Body of pancreas (tissue), 4 donors: ENCODE measurements around the gene VDAC2. TPM values are rescaled to one million over a fixed set of nuclear protein-coding genes. Genes with fewer than 3 reads are reported as not detected.

Experiments
- ATAC-seq: fragments of 150-250 bp; one replicate; pipeline ENCODE4 v1.9.1; 2016
- DNase-seq, 4 donors: peaks; one replicate each; pipeline ENCODE4 v3.0.0-alpha.2; 2019
- H3K27ac ChIP-seq, 4 donors: fragments of 200-600 bp; sonication (generic); 1 replicate in 3 of 4; 2 replicates in 1 of 4; pipeline versions ENCODE4 v1.5.1 to v1.6.1; 2016 to 2019; ENCODE audit warnings: mild to moderate bottlenecking in 1 of 4, mixed read lengths in 1 of 4, moderate library complexity in 1 of 4
- H3K27me3 ChIP-seq, 2 donors: fragments of 200-600 bp; sonication (generic); one replicate each; pipeline ENCODE4 v1.6.0; 2016; ENCODE audit warnings: mild to moderate bottlenecking in 1 of 2
- H3K36me3 ChIP-seq, 2 donors: fragments of 200-600 bp; sonication (generic); replicated peaks in 1 of 2; 2 replicates each; pipeline ENCODE4 v1.5.1; 2016; ENCODE audit warnings: low read depth in 2 of 2; ENCODE audit not compliant: insufficient read depth in 1 of 2
- H3K4me1 ChIP-seq: fragments of 200-600 bp; sonication (generic); one replicate; pipeline ENCODE4 v1.6.0; 2016
- H3K4me3 ChIP-seq, 2 donors: fragments of 200-600 bp; sonication (generic); 1 replicate in 1 of 2; 2 replicates in 1 of 2; pipeline ENCODE4 v1.5.1; 2016 to 2019
- H3K9me3 ChIP-seq, 3 donors: fragments of 200-600 bp; sonication (generic); 1 replicate in 2 of 3; 2 replicates in 1 of 3; pipeline ENCODE4 v1.5.1; 2016
- CTCF ChIP-seq, 7 experiments: fragments of 450-650 bp in 4 of 7; fragments of 200-600 bp in 3 of 7; sonication (generic) in 3 of 7; IDR thresholded peaks; one replicate each; pipeline ENCODE4 v1.5.1; 2016 to 2019; ENCODE audit warnings: antibody characterized with exemption in 7 of 7
- POLR2A ChIP-seq, 3 donors: fragments of 450-650 bp; IDR thresholded peaks; one replicate each; pipeline ENCODE4 v1.6.1; 2016; ENCODE audit warnings: antibody characterized with exemption in 3 of 3, mild to moderate bottlenecking in 2 of 3
- WGBS, 2 donors: methylation state at CpG; one replicate each; pipeline ENCODE4 v1.1.5; 2017; 5-methylcytosine and 5-hydroxymethylcytosine counted together
- intact Hi-C: fragments of 100-400 bp; cut with DNase I; formaldehyde crosslinking; loops from one replicate; pipeline ENCODE4 v1.15.1; 2023
- total RNA-seq, 2 donors: library from RNA; depleted of rRNA; stranded (reverse); fragments of >200 nt; gene quantifications; one replicate each; pipeline ENCODE4 v1.1.0, GENCODE V29; 2016

VDAC2 gene
- total RNA-seq, 2 donors from 2014 or later: 52.7 to 71.3 TPM

- H3K36me3 ChIP-seq: no peaks in the 10 kb centered on the region
- no peak for ATAC-seq
- intact Hi-C loops: no loop called here
- DNase-seq: peak in 1 of 4 donors; percentile 5
- WGBS, 2 donors: 62 to 81% methylated on average over 5 to 6 of the region's 6 CpGs
- H3K4me3 ChIP-seq: no peak overlapping the region
- no peak for TF ChIP-seq CTCF (IDR thresholded peaks at IDR 0.05)
- TF ChIP-seq POLR2A (IDR thresholded peaks at IDR 0.05): no peak
- peak overlapping the region in 1 of 4 donors; percentile 12 for H3K27ac ChIP-seq
- no peaks in the 10 kb centered on the region for H3K9me3 ChIP-seq
- peaks cover 30% of the 10 kb centered on the region for H3K4me1 ChIP-seq
- H3K27me3 ChIP-seq: no peaks in the 10 kb centered on the region
Measured at GRCh38 chr10:75265856-75266255, 55.3 kb downstream of the VDAC2 start.

DNA sequence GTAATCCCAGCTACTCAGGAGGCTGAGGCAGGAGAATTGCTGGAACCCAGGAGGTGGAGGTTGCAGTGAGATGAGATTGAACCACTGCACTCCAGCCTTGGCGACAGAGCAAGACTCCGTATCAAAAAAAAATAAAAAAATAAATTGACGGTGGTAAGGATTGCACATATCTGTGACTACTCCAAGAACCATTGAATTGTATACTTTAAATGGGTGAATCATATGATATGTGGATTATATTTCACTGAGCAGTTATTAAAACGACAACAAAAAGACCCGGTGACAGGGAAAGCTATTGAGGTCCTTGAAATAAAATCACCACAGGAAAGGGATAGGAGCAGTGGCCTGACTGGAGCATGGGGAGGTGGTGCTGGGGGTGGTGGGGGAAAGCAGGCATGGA, 56.3 kb downstream of the VDAC2 start:
- 92 to 96% methylated on average over 5 of the region's 5 CpGs for whole genome bisulfite sequencing, 2 donors
- no peak overlapping the region for H3K4me3 ChIP-seq
- H3K27me3 ChIP-seq: no peaks in the 10 kb centered on the region
- DNase-seq: peak in 1 of 4 donors; percentile 2
- H3K9me3 ChIP-seq: no peaks in the 10 kb centered on the region
- no peak overlapping the region for H3K27ac ChIP-seq
- ATAC-seq: no peak
- TF ChIP-seq POLR2A (IDR thresholded peaks at IDR 0.05) (no peak), CTCF (IDR thresholded peaks at IDR 0.05) (no peak)
- H3K36me3 ChIP-seq: no peaks in the 10 kb centered on the region
- intact Hi-C loops: no loop called here
- H3K4me1 ChIP-seq: peaks cover 21% of the 10 kb centered on the region

DNA sequence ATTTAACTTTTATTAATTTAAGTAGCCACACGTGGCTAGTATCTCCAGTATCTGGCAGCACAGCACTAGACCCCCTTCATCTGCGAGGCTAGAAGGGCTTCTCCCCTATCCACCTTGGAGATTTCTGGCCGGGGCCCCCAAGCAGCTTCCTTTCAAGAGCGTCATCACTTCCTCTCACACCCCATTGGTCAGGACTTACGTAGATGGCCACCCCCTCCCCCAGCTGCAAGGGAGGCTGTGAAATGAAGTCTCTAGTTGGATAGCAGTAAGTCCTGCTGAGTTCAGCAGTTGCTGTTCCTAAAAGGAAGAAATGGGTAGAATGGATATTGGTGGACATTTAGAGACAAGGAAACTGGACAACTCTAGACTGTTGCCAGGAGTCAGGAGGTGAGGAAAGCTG, 59.0 kb downstream of the VDAC2 start:
- Histone ChIP-seq H3K27me3 (no peaks in the 10 kb centered on the region), H3K4me1 (peaks cover 15% of the 10 kb centered on the region), H3K9me3 (no peaks in the 10 kb centered on the region), H3K4me3 (no peak overlapping the region), H3K36me3 (no peaks in the 10 kb centered on the region), H3K27ac (no peak overlapping the region)
- intact Hi-C loops: no loop called here
- DNase-seq (peak in 1 of 4 donors; percentile 4), ATAC-seq (no peak)
- no peak for TF ChIP-seq POLR2A (IDR thresholded peaks at IDR 0.05)
- TF ChIP-seq CTCF (IDR thresholded peaks at IDR 0.05): no peak
- 86 to 96% methylated on average over 5 of the region's 5 CpGs for WGBS, 2 donors

- intact Hi-C loops: no loop called here
- Histone ChIP-seq H3K27me3 (no peaks in the 10 kb centered on the region), H3K4me3 (no peak overlapping the region), H3K9me3 (no peaks in the 10 kb centered on the region), H3K4me1 (peaks cover 15% of the 10 kb centered on the region), H3K27ac (no peak overlapping the region), H3K36me3 (no peaks in the 10 kb centered on the region)
- WGBS, 2 donors: 88 to 94% methylated on average over 5 of the region's 5 CpGs
- peak in 1 of 4 donors; percentile 2 for DNase-seq
- TF ChIP-seq POLR2A (IDR thresholded peaks at IDR 0.05) (no peak), CTCF (IDR thresholded peaks at IDR 0.05) (no peak)
- no peak for ATAC-seq
Measured at GRCh38 chr10:75272094-75272493, 61.5 kb downstream of the VDAC2 start.

- ATAC-seq: peak; percentile 76
Measured at GRCh38 chr10:75272896-75273295, 62.3 kb downstream of the VDAC2 start.

More at GRCh38 chr10:75272896-75273295, 62.3 kb downstream of the VDAC2 start:
- no peak for TF ChIP-seq CTCF (IDR thresholded peaks at IDR 0.05)
- TF ChIP-seq POLR2A (IDR thresholded peaks at IDR 0.05): no peak
- DNase-seq: peak; percentile 36 to 51 (median 43)
- 29 to 32% methylated on average over 6 to 7 of the region's 7 CpGs for WGBS, 2 donors
- Histone ChIP-seq H3K27ac (peak overlapping the region in 2 of 4 donors; percentile 0 to 18), H3K4me1 (peaks cover 15% of the 10 kb centered on the region), H3K27me3 (no peaks in the 10 kb centered on the region), H3K4me3 (no peak overlapping the region), H3K9me3 (no peaks in the 10 kb centered on the region), H3K36me3 (no peaks in the 10 kb centered on the region)
- intact Hi-C loops: no loop called here
